ENCODE measurements around the gene TNFRSF14.
A peak's percentile ranks its signal among the peaks of the same experiment; 100 is the strongest.

The TNFRSF14 gene

GRCh38 chr1:2556277-2556677, at the start of gene TNFRSF14:
TSS of gene TNFRSF14 (plus strand) at chr1:2556371. CDS start at chr1:2556665, 294 bp downstream.
- Histone ChIP-seq H3K4me3 (ENCODE audit: insufficient read depth, low read length, poor library complexity, severe bottlenecking) (peak within 1 kb of the TSS; percentile 29), H3K36me3 (ENCODE audit: low read length) (no peaks in the 10 kb centered on the region), H3K79me2 (ENCODE audit: insufficient read depth, low read length) (no peaks in the 10 kb centered on the region), H3K4me2 (ENCODE audit: low read depth, low read length, poor library complexity, severe bottlenecking) (peak within 1 kb of the TSS; percentile 52), H3K27ac (ENCODE audit: low read depth, low read length) (no peak within 1 kb of the TSS; the same call in 1 of the 2 replicates), H3K9me2 (replicated peaks; ENCODE audit: insufficient read depth, low read length) (no peaks in the 10 kb centered on the region), H3K27me3 (ENCODE audit: low read length) (no peaks in the 10 kb centered on the region), H3F3A (ENCODE audit: insufficient read depth) (no peaks in the 10 kb centered on the region), H4K20me1 (ENCODE audit: low read depth, low read length) (no peaks in the 10 kb centered on the region), H2AFZ (ENCODE audit: low read depth, low read length, severe bottlenecking) (no peak within 1 kb of the TSS), H3K9me3 (ENCODE audit: insufficient read depth, low read length) (no peaks in the 10 kb centered on the region), H3K9ac (ENCODE audit: low read length) (peak within 1 kb of the TSS; percentile 32; the same call in 1 of the 2 replicates)
- TF ChIP-seq EZH2phosphoT487 (conservative IDR thresholded peaks at IDR 0.05; ENCODE audit: low read length) = no peak
- TF ChIP-seq, protein P1, sequence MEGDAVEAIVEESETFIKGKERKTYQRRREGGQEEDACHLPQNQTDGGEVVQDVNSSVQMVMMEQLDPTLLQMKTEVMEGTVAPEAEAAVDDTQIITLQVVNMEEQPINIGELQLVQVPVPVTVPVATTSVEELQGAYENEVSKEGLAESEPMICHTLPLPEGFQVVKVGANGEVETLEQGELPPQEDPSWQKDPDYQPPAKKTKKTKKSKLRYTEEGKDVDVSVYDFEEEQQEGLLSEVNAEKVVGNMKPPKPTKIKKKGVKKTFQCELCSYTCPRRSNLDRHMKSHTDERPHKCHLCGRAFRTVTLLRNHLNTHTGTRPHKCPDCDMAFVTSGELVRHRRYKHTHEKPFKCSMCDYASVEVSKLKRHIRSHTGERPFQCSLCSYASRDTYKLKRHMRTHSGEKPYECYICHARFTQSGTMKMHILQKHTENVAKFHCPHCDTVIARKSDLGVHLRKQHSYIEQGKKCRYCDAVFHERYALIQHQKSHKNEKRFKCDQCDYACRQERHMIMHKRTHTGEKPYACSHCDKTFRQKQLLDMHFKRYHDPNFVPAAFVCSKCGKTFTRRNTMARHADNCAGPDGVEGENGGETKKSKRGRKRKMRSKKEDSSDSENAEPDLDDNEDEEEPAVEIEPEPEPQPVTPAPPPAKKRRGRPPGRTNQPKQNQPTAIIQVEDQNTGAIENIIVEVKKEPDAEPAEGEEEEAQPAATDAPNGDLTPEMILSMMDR (IDR thresholded peaks at IDR 0.05; ENCODE audit: insufficient read depth, low read length, poor library complexity, severe bottlenecking) = no peak

- Histone ChIP-seq H3K36me3 (ENCODE audit: low read length) (no peaks in the 10 kb centered on the region), H3K9me2 (replicated peaks; ENCODE audit: insufficient read depth, low read length) (no peaks in the 10 kb centered on the region), H4K20me1 (ENCODE audit: low read depth, low read length) (no peaks in the 10 kb centered on the region), H3K4me2 (ENCODE audit: low read depth, low read length, poor library complexity, severe bottlenecking) (no peak overlapping the region), H3K4me3 (ENCODE audit: insufficient read depth, low read length, poor library complexity, severe bottlenecking) (no peak overlapping the region), H3K27ac (ENCODE audit: low read depth, low read length) (no peak overlapping the region), H3K9ac (ENCODE audit: low read length) (no peak overlapping the region), H3K27me3 (ENCODE audit: low read length) (no peaks in the 10 kb centered on the region), H3K9me3 (ENCODE audit: insufficient read depth, low read length) (no peaks in the 10 kb centered on the region), H3F3A (ENCODE audit: insufficient read depth) (no peaks in the 10 kb centered on the region), H2AFZ (ENCODE audit: low read depth, low read length, severe bottlenecking) (no peak overlapping the region), H3K79me2 (ENCODE audit: insufficient read depth, low read length) (no peaks in the 10 kb centered on the region)
- TF ChIP-seq, protein P1 (IDR thresholded peaks at IDR 0.05; ENCODE audit: insufficient read depth, low read length, poor library complexity, severe bottlenecking) = no peak
- no peak for TF ChIP-seq EZH2phosphoT487 (conservative IDR thresholded peaks at IDR 0.05; ENCODE audit: low read length)
Observed at GRCh38 chr1:2506901-2507565, 49.1 kb upstream of the TNFRSF14 start.

DNA sequence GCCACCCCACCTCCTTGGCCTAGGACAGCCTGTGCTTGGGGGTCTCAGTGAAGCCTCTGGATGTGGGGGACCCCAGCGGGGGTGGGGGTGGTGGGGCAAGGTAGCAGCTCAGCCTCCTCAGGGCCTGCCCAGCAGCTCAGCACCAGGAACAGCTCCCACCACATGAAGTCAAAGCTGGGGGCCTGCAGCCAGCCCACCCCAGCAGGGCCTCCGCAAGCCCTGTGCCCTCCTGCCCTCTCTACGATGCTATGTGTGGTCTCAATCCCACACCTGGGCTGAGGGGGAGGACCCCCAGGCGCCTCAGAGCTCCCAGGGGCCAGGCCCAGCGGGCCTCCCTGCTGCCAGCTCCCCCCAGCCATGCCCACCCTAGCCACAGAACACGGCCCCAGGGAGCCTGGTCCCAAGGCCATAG, 48.4 kb upstream of the TNFRSF14 start:
- TF ChIP-seq EZH2phosphoT487 (conservative IDR thresholded peaks at IDR 0.05; ENCODE audit: low read length) = no peak
- TF ChIP-seq, protein P1 (IDR thresholded peaks at IDR 0.05; ENCODE audit: insufficient read depth, low read length, poor library complexity, severe bottlenecking) = no peak
- no peaks in the 10 kb centered on the region for H3K36me3 ChIP-seq (ENCODE audit: low read length)
- no peaks in the 10 kb centered on the region for H3K9me3 ChIP-seq (ENCODE audit: insufficient read depth, low read length)
- H3K27ac ChIP-seq (ENCODE audit: low read depth, low read length) = no peak overlapping the region
- no peaks in the 10 kb centered on the region for H3K9me2 ChIP-seq (replicated peaks; ENCODE audit: insufficient read depth, low read length)
- H3K27me3 ChIP-seq (ENCODE audit: low read length) = no peaks in the 10 kb centered on the region
- no peaks in the 10 kb centered on the region for H4K20me1 ChIP-seq (ENCODE audit: low read depth, low read length)
- H3K4me2 ChIP-seq (ENCODE audit: low read depth, low read length, poor library complexity, severe bottlenecking) = no peak overlapping the region
- H2AFZ ChIP-seq (ENCODE audit: low read depth, low read length, severe bottlenecking) = no peak overlapping the region
- H3K9ac ChIP-seq (ENCODE audit: low read length) = no peak overlapping the region
- H3K4me3 ChIP-seq (ENCODE audit: insufficient read depth, low read length, poor library complexity, severe bottlenecking) = no peak overlapping the region
- no peaks in the 10 kb centered on the region for H3F3A ChIP-seq (ENCODE audit: insufficient read depth)
- no peaks in the 10 kb centered on the region for H3K79me2 ChIP-seq (ENCODE audit: insufficient read depth, low read length)
